GM12892 (cell line): ENCODE measurements around the gene ANO1.

Experiments
- POLR2A ChIP-seq: IDR thresholded peaks from 2 replicates; pipeline ENCODE4 v1.6.1; 2011; ENCODE audit warnings: low read depth, low read length, control low read depth
- POLR2AphosphoS5 ChIP-seq: IDR thresholded peaks from 2 replicates; pipeline ENCODE4 v1.6.1; 2011; ENCODE audit warnings: low read depth, low read length, control low read depth
- TAF1 ChIP-seq: IDR thresholded peaks from 2 replicates; pipeline ENCODE4 v1.6.1; 2011; ENCODE audit warnings: low read depth, mild to moderate bottlenecking, control low read depth, low read length, borderline replicate concordance

- no peak for TF ChIP-seq POLR2A
- no peak for TF ChIP-seq TAF1
- TF ChIP-seq POLR2AphosphoS5, result no peak
Observed at GRCh38 chr11:70129051-70129592, 51.0 kb downstream of the ANO1 start.
